Panc1 (cell line): ENCODE data around the gene ITPR3.

Source experiments
- POLR2AphosphoS5 ChIP-seq: IDR thresholded peaks from 2 replicates; pipeline ENCODE4 v1.6.1; 2012; ENCODE audit warnings: mild to moderate bottlenecking, low read depth, low read length, moderate library complexity
- REST ChIP-seq, 2 experiments: IDR thresholded peaks; 2 replicates each; pipeline ENCODE4 v1.6.1; 2011 to 2012; ENCODE audit warnings: low read depth in 2 of 2, control low read depth in 1 of 2, low read length in 1 of 2, mild to moderate bottlenecking in 1 of 2, moderate library complexity in 1 of 2; ENCODE audit not compliant: insufficient read depth in 1 of 2
- SIN3A ChIP-seq: IDR thresholded peaks from 2 replicates; pipeline ENCODE4 v1.6.1; 2012; ENCODE audit warnings: low read depth, mild to moderate bottlenecking, low read length, moderate library complexity, borderline replicate concordance; ENCODE audit not compliant: insufficient read depth
- TF ChIP-seq, protein P1 (sequence below): fragments of 450-650 bp; IDR thresholded peaks from 2 replicates; pipeline ENCODE4 v1.5.1; 2017; ENCODE audit warnings: mild to moderate bottlenecking

- TF ChIP-seq, protein P1, sequence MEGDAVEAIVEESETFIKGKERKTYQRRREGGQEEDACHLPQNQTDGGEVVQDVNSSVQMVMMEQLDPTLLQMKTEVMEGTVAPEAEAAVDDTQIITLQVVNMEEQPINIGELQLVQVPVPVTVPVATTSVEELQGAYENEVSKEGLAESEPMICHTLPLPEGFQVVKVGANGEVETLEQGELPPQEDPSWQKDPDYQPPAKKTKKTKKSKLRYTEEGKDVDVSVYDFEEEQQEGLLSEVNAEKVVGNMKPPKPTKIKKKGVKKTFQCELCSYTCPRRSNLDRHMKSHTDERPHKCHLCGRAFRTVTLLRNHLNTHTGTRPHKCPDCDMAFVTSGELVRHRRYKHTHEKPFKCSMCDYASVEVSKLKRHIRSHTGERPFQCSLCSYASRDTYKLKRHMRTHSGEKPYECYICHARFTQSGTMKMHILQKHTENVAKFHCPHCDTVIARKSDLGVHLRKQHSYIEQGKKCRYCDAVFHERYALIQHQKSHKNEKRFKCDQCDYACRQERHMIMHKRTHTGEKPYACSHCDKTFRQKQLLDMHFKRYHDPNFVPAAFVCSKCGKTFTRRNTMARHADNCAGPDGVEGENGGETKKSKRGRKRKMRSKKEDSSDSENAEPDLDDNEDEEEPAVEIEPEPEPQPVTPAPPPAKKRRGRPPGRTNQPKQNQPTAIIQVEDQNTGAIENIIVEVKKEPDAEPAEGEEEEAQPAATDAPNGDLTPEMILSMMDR = no peak
- TF ChIP-seq REST (IDR thresholded peaks at IDR 0.05; ENCODE audit: insufficient read depth in 1 of 2, low read depth in 2 of 2, low read length in 1 of 2) (no peak), SIN3A (no peak), POLR2AphosphoS5 (no peak)
These were observed 13.8 kb downstream of the ITPR3 start for GRCh38 chr6:33634946-33635345.
